ENCODE results near the gene MOB1B. TPM values are rescaled to one million over a fixed set of nuclear protein-coding genes. Genes with fewer than 3 reads are reported as not detected.

The MOB1B gene
- total and polyA plus RNA-seq, 2 experiments from 2014 or later, result 7.9 to 30.2 TPM

DNA sequence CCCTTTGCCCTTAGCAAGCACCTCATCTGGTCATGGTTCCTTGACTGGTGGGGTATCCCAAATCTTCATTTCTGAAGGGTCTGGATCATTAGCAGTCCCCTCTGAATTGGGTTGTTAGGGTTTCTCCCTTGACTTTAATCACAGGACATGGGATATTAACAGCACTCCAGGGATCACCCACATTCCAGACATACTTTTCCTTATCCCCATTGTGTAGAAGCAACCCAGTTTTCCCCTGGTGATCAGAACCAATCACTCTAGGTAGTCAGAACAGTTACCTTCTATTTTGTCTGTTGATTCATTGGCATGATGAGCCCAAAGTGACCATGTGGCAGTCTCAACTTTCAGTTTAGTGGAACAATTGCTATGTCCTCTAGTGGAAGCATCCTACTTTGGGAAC is 33.4 kb upstream of the MOB1B start:
- Histone ChIP-seq H4K20me1 (replicated peaks; ENCODE audit: insufficient read depth) (no peaks in the 10 kb centered on the region), H3K4me1 (ENCODE audit: insufficient read depth) (peaks cover 19% of the 10 kb centered on the region), H3K36me3 (ENCODE audit: insufficient read depth) (no peaks in the 10 kb centered on the region), H3K79me2 (replicated peaks; ENCODE audit: insufficient read depth) (no peaks in the 10 kb centered on the region), H3K4me3 (no peak overlapping the region), H3K4me2 (no peak overlapping the region), H3K9me2 (ENCODE audit: insufficient read depth) (no peaks in the 10 kb centered on the region), H3K27me3 (ENCODE audit: insufficient read depth) (no peaks in the 10 kb centered on the region), H3K27ac (ENCODE audit: low read depth) (no peak overlapping the region), H2AFZ (no peak overlapping the region), H3F3A (replicated peaks; ENCODE audit: low read depth) (no peaks in the 10 kb centered on the region)
- Mint-ChIP-seq H3K9me3 (no peaks in the 10 kb centered on the region), H3K27me3 (ENCODE audit: insufficient read depth, low read depth, poor library complexity) (peaks cover 6% of the 10 kb centered on the region), H3K4me1 (peaks cover 13% of the 10 kb centered on the region), H3K27ac (peak overlapping the region; percentile 77; the same call in 1 of the 2 replicates), H3K4me3 (no peak overlapping the region), H3K36me3 (ENCODE audit: low read depth) (no peaks in the 10 kb centered on the region)
- no peak for TF ChIP-seq EZH2 (IDR thresholded peaks at IDR 0.05; ENCODE audit: low read depth, unreplicated experiment)
- no peak for TF ChIP-seq JUNB (IDR thresholded peaks at IDR 0.05; ENCODE audit: unreplicated experiment)
- TF ChIP-seq, protein P1, sequence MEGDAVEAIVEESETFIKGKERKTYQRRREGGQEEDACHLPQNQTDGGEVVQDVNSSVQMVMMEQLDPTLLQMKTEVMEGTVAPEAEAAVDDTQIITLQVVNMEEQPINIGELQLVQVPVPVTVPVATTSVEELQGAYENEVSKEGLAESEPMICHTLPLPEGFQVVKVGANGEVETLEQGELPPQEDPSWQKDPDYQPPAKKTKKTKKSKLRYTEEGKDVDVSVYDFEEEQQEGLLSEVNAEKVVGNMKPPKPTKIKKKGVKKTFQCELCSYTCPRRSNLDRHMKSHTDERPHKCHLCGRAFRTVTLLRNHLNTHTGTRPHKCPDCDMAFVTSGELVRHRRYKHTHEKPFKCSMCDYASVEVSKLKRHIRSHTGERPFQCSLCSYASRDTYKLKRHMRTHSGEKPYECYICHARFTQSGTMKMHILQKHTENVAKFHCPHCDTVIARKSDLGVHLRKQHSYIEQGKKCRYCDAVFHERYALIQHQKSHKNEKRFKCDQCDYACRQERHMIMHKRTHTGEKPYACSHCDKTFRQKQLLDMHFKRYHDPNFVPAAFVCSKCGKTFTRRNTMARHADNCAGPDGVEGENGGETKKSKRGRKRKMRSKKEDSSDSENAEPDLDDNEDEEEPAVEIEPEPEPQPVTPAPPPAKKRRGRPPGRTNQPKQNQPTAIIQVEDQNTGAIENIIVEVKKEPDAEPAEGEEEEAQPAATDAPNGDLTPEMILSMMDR (conservative IDR thresholded peaks at IDR 0.05; ENCODE audit: low read depth in 2 of 2), result no peak
- TF ChIP-seq STAT1 (IDR thresholded peaks at IDR 0.05; ENCODE audit: unreplicated experiment), result no peak
- TF ChIP-seq, protein P2, sequence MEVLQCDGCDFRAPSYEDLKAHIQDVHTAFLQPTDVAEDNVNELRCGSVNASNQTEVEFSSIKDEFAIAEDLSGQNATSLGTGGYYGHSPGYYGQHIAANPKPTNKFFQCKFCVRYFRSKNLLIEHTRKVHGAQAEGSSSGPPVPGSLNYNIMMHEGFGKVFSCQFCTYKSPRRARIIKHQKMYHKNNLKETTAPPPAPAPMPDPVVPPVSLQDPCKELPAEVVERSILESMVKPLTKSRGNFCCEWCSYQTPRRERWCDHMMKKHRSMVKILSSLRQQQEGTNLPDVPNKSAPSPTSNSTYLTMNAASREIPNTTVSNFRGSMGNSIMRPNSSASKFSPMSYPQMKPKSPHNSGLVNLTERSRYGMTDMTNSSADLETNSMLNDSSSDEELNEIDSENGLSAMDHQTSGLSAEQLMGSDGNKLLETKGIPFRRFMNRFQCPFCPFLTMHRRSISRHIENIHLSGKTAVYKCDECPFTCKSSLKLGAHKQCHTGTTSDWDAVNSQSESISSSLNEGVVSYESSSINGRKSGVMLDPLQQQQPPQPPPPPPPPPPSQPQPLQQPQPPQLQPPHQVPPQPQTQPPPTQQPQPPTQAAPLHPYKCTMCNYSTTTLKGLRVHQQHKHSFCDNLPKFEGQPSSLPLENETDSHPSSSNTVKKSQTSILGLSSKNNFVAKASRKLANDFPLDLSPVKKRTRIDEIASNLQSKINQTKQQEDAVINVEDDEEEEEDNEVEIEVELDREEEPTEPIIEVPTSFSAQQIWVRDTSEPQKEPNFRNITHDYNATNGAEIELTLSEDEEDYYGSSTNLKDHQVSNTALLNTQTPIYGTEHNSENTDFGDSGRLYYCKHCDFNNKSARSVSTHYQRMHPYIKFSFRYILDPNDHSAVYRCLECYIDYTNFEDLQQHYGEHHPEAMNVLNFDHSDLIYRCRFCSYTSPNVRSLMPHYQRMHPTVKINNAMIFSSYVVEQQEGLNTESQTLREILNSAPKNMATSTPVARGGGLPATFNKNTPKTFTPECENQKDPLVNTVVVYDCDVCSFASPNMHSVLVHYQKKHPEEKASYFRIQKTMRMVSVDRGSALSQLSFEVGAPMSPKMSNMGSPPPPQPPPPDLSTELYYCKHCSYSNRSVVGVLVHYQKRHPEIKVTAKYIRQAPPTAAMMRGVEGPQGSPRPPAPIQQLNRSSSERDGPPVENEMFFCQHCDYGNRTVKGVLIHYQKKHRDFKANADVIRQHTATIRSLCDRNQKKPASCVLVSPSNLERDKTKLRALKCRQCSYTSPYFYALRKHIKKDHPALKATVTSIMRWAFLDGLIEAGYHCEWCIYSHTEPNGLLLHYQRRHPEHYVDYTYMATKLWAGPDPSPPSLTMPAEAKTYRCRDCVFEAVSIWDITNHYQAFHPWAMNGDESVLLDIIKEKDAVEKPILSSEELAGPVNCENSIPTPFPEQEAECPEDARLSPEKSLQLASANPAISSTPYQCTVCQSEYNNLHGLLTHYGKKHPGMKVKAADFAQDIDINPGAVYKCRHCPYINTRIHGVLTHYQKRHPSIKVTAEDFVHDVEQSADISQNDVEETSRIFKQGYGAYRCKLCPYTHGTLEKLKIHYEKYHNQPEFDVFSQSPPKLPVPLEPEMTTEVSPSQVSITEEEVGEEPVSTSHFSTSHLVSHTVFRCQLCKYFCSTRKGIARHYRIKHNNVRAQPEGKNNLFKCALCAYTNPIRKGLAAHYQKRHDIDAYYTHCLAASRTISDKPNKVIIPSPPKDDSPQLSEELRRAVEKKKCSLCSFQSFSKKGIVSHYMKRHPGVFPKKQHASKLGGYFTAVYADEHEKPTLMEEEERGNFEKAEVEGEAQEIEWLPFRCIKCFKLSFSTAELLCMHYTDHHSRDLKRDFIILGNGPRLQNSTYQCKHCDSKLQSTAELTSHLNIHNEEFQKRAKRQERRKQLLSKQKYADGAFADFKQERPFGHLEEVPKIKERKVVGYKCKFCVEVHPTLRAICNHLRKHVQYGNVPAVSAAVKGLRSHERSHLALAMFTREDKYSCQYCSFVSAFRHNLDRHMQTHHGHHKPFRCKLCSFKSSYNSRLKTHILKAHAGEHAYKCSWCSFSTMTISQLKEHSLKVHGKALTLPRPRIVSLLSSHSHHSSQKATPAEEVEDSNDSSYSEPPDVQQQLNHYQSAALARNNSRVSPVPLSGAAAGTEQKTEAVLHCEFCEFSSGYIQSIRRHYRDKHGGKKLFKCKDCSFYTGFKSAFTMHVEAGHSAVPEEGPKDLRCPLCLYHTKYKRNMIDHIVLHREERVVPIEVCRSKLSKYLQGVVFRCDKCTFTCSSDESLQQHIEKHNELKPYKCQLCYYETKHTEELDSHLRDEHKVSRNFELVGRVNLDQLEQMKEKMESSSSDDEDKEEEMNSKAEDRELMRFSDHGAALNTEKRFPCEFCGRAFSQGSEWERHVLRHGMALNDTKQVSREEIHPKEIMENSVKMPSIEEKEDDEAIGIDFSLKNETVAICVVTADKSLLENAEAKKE (CRISPR knock-in tag; IDR thresholded peaks at IDR 0.05), result peak; percentile 64; the same call in 1 of the 2 replicates
- TF ChIP-seq ZNF114 (CRISPR knock-in tag; IDR thresholded peaks at IDR 0.05), result no peak
- TF ChIP-seq EZH2phosphoT487 (IDR thresholded peaks at IDR 0.05; ENCODE audit: unreplicated experiment), result no peak
- TF ChIP-seq, protein P3, sequence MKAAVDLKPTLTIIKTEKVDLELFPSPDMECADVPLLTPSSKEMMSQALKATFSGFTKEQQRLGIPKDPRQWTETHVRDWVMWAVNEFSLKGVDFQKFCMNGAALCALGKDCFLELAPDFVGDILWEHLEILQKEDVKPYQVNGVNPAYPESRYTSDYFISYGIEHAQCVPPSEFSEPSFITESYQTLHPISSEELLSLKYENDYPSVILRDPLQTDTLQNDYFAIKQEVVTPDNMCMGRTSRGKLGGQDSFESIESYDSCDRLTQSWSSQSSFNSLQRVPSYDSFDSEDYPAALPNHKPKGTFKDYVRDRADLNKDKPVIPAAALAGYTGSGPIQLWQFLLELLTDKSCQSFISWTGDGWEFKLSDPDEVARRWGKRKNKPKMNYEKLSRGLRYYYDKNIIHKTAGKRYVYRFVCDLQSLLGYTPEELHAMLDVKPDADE (IDR thresholded peaks at IDR 0.05), result no peak
- TF ChIP-seq, protein P4, sequence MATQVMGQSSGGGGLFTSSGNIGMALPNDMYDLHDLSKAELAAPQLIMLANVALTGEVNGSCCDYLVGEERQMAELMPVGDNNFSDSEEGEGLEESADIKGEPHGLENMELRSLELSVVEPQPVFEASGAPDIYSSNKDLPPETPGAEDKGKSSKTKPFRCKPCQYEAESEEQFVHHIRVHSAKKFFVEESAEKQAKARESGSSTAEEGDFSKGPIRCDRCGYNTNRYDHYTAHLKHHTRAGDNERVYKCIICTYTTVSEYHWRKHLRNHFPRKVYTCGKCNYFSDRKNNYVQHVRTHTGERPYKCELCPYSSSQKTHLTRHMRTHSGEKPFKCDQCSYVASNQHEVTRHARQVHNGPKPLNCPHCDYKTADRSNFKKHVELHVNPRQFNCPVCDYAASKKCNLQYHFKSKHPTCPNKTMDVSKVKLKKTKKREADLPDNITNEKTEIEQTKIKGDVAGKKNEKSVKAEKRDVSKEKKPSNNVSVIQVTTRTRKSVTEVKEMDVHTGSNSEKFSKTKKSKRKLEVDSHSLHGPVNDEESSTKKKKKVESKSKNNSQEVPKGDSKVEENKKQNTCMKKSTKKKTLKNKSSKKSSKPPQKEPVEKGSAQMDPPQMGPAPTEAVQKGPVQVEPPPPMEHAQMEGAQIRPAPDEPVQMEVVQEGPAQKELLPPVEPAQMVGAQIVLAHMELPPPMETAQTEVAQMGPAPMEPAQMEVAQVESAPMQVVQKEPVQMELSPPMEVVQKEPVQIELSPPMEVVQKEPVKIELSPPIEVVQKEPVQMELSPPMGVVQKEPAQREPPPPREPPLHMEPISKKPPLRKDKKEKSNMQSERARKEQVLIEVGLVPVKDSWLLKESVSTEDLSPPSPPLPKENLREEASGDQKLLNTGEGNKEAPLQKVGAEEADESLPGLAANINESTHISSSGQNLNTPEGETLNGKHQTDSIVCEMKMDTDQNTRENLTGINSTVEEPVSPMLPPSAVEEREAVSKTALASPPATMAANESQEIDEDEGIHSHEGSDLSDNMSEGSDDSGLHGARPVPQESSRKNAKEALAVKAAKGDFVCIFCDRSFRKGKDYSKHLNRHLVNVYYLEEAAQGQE (IDR thresholded peaks at IDR 0.05; ENCODE audit: unreplicated experiment), result no peak
- peak; percentile 63; the same call in 1 of the 2 replicates for TF ChIP-seq NANOG (IDR thresholded peaks at IDR 0.05; ENCODE audit: borderline replicate concordance)
- TF ChIP-seq CREB1 (CRISPR knock-in tag; IDR thresholded peaks at IDR 0.05; ENCODE audit: low read depth), result no peak
- no peak for TF ChIP-seq ZNF331 (CRISPR knock-in tag; IDR thresholded peaks at IDR 0.05; ENCODE audit: low read depth)
- TF ChIP-seq POLR2AphosphoS5 (IDR thresholded peaks at IDR 0.05; ENCODE audit: low read depth), result no peak
- peak; percentile 88 for ATAC-seq
- DNase-seq (ENCODE audit: low spot score), result peak; percentile 69

Measured in GM23338 (cell line).